ENCODE data around the gene AHNAK2. TPM values are rescaled to one million over a fixed set of nuclear protein-coding genes. Genes with fewer than 3 reads are reported as not detected.

AHNAK2 gene
- total RNA-seq, 1 experiment from 2014 or later: 45.0 TPM

DNA sequence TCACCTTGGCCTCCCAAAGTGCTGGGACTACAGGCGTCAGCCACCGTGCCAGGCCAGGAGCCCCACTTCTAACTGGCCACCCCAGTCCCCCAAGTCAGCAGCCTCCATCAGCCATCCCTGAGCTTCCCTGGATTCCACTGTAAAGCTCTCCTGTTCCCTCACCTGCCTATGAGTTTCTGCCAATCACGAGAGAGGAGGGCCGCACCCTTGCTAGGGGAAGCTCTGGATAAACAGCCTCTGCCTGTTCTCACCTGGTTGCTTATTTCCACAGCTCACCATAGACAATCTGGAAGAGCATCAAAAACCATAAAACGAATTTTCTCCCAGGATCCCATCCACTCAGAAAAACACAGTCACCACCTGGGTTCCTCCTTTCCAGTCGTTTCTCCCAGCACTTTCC is 37.7 kb upstream of the AHNAK2 start (continued):
- TF ChIP-seq, protein P1, sequence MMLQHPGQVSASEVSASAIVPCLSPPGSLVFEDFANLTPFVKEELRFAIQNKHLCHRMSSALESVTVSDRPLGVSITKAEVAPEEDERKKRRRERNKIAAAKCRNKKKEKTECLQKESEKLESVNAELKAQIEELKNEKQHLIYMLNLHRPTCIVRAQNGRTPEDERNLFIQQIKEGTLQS (IDR thresholded peaks at IDR 0.05): no peak
- no peak for TF ChIP-seq EGR1 (IDR thresholded peaks at IDR 0.05; ENCODE audit: low read depth)
- TF ChIP-seq YY1 (IDR thresholded peaks at IDR 0.05; ENCODE audit: extremely low read depth, insufficient replicate concordance, low read depth, low read length): no peak
- TF ChIP-seq CEBPB (IDR thresholded peaks at IDR 0.05; ENCODE audit: low read depth): no peak
- TF ChIP-seq, protein P2, sequence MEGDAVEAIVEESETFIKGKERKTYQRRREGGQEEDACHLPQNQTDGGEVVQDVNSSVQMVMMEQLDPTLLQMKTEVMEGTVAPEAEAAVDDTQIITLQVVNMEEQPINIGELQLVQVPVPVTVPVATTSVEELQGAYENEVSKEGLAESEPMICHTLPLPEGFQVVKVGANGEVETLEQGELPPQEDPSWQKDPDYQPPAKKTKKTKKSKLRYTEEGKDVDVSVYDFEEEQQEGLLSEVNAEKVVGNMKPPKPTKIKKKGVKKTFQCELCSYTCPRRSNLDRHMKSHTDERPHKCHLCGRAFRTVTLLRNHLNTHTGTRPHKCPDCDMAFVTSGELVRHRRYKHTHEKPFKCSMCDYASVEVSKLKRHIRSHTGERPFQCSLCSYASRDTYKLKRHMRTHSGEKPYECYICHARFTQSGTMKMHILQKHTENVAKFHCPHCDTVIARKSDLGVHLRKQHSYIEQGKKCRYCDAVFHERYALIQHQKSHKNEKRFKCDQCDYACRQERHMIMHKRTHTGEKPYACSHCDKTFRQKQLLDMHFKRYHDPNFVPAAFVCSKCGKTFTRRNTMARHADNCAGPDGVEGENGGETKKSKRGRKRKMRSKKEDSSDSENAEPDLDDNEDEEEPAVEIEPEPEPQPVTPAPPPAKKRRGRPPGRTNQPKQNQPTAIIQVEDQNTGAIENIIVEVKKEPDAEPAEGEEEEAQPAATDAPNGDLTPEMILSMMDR (IDR thresholded peaks at IDR 0.05 in 2 of 3, conservative IDR thresholded peaks at IDR 0.05 in 1 of 3; ENCODE audit: borderline replicate concordance in 1 of 3, insufficient read depth in 1 of 3, low read depth in 2 of 3, low read length in 2 of 3): no peak
- no peak for TF ChIP-seq RAD21 (IDR thresholded peaks at IDR 0.05; ENCODE audit: low read depth)

- H3K36me3 ChIP-seq (ENCODE audit: control insufficient read depth in 1 of 2, insufficient read depth in 2 of 2, low read length in 2 of 2): peaks cover 10 to 37% of the 10 kb centered on the region in 2 experiments; a peak in 3 of 4 replicates
- peaks cover 100% of the 10 kb centered on the region for H3K79me2 ChIP-seq (ENCODE audit: insufficient read depth, low read length)
- RAD21 ChIA-PET (ENCODE audit: low non-redundant PET in 1 of 2, low total read pairs in 2 of 2, uncharacterized antibody in 2 of 2, unreplicated experiment in 2 of 2): no interaction called here
- DNase-seq (ENCODE audit: low read depth, low spot score): no peak
- peak overlapping the region; percentile 25; the same call in 1 of the 2 replicates for H3K27ac ChIP-seq (ENCODE audit: low read depth, low read length)
- H2AFZ ChIP-seq (ENCODE audit: low read depth, low read length, poor library complexity, severe bottlenecking): no peak overlapping the region
- POLR2A ChIA-PET: no interaction called here
- H3K4me3 ChIP-seq (replicated peaks in 1 of 2; ENCODE audit: low read depth in 1 of 2, low read length in 2 of 2): no peak overlapping the region
- CTCF ChIA-PET: no interaction called here
- intact Hi-C loops (cut with micrococcal nuclease): no loop called here
- H3K9me3 ChIP-seq (ENCODE audit: control insufficient read depth in 1 of 2, insufficient read depth in 1 of 2, low read depth in 1 of 2, low read length in 2 of 2): no peaks in the 10 kb centered on the region
- no TSS peak for BruUV-seq (replicated peaks)
- no peaks in the 10 kb centered on the region for H3K9me2 ChIP-seq (ENCODE audit: insufficient read depth)
- ATAC-seq: no peak
- H3K4me2 ChIP-seq (ENCODE audit: low read length): no peak overlapping the region
- no peaks in the 10 kb centered on the region for H3K27me3 ChIP-seq (ENCODE audit: insufficient read depth, low read length)
- peaks cover 41% of the 10 kb centered on the region; the same call in 1 of the 2 replicates for H4K20me1 ChIP-seq (ENCODE audit: insufficient read depth)
- H3K9ac ChIP-seq (ENCODE audit: low read length): no peak overlapping the region
- peaks cover 18 to 28% of the 10 kb centered on the region in 2 experiments for H3K4me1 ChIP-seq (ENCODE audit: control insufficient read depth in 1 of 2, insufficient read depth in 2 of 2, low read length in 2 of 2)
- TF ChIP-seq ZNF274 (IDR thresholded peaks at IDR 0.05; ENCODE audit: low read depth, low read length): no peak
- TF ChIP-seq MAX (IDR thresholded peaks at IDR 0.05): no peak
- TF ChIP-seq CEBPB (IDR thresholded peaks at IDR 0.05; ENCODE audit: low read depth): no peak
- no peak for TF ChIP-seq SIN3A (IDR thresholded peaks at IDR 0.05; ENCODE audit: low read depth)
- no peak for TF ChIP-seq JUND (IDR thresholded peaks at IDR 0.05)
- TF ChIP-seq YY1 (IDR thresholded peaks at IDR 0.05; ENCODE audit: extremely low read depth, insufficient replicate concordance, low read depth, low read length): no peak
- no peak for TF ChIP-seq ZFX (IDR thresholded peaks at IDR 0.05)
- TF ChIP-seq FOSL1 (IDR thresholded peaks at IDR 0.05; ENCODE audit: low read depth): no peak
- TF ChIP-seq, protein P2 (IDR thresholded peaks at IDR 0.05 in 2 of 3, conservative IDR thresholded peaks at IDR 0.05 in 1 of 3; ENCODE audit: borderline replicate concordance in 1 of 3, insufficient read depth in 1 of 3, low read depth in 2 of 3, low read length in 2 of 3): no peak
- TF ChIP-seq EGR1 (IDR thresholded peaks at IDR 0.05; ENCODE audit: low read depth): no peak
- TF ChIP-seq ELF1 (IDR thresholded peaks at IDR 0.05; ENCODE audit: borderline replicate concordance, low read depth): no peak
- TF ChIP-seq EZH2phosphoT487 (IDR thresholded peaks at IDR 0.05; ENCODE audit: borderline replicate concordance): no peak
- TF ChIP-seq, protein P1 (IDR thresholded peaks at IDR 0.05): no peak
- no peak for TF ChIP-seq SRF (IDR thresholded peaks at IDR 0.05; ENCODE audit: low read depth)
- TF ChIP-seq CBX3 (IDR thresholded peaks at IDR 0.05; ENCODE audit: low read depth): no peak
- TF ChIP-seq, protein P3, sequence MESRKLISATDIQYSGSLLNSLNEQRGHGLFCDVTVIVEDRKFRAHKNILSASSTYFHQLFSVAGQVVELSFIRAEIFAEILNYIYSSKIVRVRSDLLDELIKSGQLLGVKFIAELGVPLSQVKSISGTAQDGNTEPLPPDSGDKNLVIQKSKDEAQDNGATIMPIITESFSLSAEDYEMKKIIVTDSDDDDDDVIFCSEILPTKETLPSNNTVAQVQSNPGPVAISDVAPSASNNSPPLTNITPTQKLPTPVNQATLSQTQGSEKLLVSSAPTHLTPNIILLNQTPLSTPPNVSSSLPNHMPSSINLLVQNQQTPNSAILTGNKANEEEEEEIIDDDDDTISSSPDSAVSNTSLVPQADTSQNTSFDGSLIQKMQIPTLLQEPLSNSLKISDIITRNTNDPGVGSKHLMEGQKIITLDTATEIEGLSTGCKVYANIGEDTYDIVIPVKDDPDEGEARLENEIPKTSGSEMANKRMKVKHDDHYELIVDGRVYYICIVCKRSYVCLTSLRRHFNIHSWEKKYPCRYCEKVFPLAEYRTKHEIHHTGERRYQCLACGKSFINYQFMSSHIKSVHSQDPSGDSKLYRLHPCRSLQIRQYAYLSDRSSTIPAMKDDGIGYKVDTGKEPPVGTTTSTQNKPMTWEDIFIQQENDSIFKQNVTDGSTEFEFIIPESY (IDR thresholded peaks at IDR 0.05; ENCODE audit: extremely low read depth, insufficient replicate concordance, low read length): no peak
- TF ChIP-seq SP1 (IDR thresholded peaks at IDR 0.05; ENCODE audit: low read depth): no peak
Observed at GRCh38 chr14:105015242-105015641, 37.1 kb upstream of the AHNAK2 start.

All from HCT116 (cell line).